ENCODE measurements around the gene KMT2D.

Gene KMT2D

DNA sequence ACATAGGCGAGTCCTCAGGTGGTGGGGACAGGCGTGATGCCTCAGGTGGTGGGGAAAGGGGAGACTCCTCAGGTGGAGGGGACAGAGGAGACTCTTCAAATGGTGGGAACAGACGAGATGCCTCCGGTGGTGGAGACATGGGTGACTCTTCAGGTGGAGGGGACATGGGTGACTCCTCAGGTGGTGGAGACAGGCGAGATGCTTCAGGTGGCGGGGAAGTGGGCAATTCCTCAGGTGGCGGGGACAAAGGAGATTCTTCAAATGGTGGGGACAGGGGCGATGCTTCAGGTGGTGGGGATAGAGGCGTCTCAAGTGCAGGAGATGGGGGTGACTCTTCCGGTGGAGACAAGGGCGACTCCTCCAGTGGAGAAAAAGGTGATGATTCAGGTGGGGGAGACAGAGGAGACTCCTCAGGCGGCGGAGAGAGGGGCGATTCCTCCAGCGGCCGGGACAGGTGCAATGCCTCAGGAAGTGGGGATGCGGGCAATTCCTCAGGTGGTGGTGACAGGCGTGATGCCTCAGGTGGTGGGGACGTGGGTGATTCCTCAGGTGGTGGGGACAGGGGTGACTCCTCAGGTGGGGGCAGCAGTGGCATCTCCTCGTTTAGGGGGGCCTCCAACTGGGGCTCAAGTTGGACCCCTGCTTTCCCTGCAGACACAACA is 8.7 kb downstream of the KMT2D start:
- no peak for DNase-seq

DNA sequence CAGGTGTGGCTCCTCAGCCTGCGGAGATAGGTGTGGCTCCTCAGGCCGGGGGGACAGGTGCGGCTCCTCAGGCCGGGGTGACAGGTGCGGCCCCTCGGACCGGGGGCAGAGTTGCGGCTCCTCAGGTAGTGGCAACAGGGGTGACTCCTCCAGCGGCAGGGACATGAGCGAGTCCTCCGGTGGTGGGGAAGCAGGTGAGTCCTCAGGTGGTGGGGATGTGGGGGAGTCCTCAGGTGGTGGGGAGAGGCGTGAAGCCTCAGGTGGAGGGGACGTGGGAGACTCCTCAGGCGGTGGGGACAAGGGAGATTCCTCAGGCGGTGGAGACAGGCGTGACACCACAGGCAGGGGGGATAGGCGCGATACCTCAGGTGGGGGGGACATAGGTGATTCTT is 9.2 kb downstream of the KMT2D start:
- no peak for DNase-seq

GRCh38 chr12:49050507-49051372 is 9.9 kb downstream of the KMT2D start:
- DNase-seq: no peak

DNA sequence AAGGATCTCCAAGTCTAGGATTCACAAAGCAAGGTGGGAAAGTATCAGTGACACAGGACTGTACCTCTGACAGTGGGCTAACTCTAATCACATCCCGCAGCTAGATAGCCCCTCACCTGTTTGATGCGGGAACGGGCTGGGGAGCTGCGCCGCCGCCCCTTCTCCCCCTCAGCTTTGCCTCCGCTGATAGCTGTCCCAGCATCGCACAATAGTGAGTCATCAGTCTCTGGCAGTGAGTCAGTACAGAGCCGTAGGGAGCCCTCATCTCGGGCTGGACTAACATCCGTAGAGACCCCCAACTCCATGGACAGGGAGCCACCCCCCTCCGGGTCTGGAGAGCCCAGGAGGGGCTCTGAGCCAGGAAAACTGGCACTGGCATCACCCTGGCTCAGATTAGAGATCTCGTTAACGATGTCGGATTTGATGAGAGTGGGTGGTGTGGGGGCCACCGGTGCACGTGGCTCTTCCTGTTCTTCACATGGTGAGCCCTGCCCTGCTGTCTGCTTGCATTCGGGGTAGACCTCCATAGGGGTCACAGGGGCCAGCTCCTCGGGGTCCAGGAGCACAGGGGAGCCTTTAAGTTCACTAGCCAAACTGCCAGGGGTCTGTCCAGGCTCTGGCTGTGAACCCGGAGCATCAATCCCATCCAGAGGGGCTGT is 10.9 kb downstream of the KMT2D start:
- no peak for DNase-seq

GRCh38 chr12:49048953-49049352 is 11.6 kb downstream of the KMT2D start:
- DNase-seq: no peak

DNA sequence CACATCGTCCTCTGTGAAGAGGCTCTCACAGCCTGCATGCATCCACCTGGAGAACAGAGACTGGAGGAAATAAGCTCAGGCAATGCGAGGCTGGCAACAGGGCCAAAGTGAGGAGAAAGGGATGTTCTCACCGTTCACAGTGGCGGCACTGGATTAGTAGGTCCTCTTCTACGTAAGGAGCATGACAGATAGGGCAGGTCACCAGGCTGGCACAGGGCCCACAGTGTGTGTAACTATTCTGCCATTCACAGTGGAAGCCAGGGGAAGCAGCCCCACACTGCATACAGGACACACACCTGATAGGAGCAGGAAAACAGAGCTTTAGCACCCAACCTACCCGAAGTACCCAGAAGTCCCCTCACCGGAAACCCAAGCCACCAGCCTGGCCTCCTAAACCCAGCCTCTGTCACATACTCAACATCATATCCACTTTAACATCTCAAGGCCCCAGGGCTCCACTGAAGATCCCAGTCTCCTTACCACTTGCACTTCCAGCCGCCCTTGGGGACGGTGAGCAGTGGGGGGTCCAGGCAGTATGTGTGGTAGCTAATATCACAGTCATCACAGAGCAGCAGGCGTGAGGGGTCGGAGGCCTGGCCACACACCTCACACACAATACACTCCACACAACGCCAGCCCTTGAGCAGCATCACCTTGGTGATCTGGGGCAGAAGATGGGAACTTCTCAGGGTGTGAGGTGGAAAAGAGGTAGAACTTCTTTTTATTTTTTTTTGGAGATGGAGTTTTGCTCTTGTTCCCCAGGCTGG is 14.3 kb downstream of the KMT2D start:
- DNase-seq: no peak

GRCh38 chr12:49044660-49045059 is 15.9 kb downstream of the KMT2D start:
- no peak for DNase-seq

DNA sequence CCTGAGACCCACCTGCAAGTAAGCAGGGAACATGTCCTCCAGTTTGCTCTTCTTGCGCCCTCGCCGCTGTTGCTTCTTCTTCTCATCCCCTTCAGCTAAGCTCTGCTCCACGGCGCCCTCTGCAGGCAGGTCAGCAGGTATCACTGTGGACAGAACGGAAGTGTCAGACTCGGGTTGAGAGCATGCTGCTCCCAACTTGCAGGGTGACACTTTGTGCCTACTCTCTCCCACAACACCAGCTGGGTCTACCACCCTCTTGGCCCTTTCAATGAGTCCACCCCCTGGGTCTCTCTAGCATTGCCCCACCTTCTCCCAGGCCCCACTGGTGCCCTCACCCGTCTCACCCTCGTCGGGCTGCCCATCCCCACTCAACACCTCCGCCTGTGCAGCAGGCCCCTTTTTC is 16.7 kb downstream of the KMT2D start:
- DNase-seq: peak; percentile 75

- DNase-seq: no peak
Measured at GRCh38 chr12:49043241-49043640, 17.4 kb downstream of the KMT2D start.

GRCh38 chr12:49041881-49042484 is 18.6 kb downstream of the KMT2D start:
- DNase-seq: no peak

DNA sequence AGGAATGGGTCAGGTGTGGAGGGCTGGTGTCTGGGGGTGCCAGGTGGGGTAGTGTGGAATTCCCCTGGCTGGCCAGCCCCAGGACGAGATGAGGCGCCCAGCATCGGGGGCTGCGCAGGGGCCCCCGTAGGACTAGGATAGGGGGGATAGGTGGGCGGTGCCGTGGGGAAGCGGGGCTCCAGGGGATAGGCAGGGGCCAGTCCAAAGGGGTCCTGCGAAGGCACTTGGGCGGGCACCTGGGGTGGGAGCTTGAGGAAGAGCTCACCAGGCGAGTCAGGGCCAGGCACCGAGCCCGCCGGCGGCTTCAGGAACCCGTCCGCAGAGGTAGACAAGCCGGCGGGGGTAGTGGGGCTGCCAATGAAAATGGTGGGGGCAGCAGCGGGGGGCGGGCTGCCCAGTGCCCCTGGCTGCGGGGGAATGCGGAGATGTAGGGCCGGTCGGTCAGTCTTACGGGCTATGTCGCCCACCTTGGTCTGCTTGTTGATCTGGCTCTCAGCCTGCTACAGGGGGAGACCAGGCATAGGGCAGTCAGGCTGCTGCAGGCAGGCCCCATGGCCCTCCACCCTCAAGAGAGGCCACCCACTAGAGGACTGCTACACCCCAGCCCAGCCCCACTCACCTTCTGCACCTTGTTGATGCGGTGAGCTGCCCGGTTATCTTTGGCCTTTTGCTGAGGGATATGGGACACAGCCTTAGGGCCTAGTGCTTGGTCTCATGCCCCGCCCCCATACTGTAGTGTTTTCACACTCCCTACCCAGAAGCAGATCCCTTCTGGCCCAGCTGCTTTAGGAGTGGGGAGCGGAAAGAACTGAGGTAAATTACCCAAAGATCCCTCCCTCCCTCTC is 19.3 kb downstream of the KMT2D start:
- DNase-seq: no peak

- no peak for DNase-seq
Measured at GRCh38 chr12:49040364-49040855, 20.2 kb downstream of the KMT2D start.

DNA sequence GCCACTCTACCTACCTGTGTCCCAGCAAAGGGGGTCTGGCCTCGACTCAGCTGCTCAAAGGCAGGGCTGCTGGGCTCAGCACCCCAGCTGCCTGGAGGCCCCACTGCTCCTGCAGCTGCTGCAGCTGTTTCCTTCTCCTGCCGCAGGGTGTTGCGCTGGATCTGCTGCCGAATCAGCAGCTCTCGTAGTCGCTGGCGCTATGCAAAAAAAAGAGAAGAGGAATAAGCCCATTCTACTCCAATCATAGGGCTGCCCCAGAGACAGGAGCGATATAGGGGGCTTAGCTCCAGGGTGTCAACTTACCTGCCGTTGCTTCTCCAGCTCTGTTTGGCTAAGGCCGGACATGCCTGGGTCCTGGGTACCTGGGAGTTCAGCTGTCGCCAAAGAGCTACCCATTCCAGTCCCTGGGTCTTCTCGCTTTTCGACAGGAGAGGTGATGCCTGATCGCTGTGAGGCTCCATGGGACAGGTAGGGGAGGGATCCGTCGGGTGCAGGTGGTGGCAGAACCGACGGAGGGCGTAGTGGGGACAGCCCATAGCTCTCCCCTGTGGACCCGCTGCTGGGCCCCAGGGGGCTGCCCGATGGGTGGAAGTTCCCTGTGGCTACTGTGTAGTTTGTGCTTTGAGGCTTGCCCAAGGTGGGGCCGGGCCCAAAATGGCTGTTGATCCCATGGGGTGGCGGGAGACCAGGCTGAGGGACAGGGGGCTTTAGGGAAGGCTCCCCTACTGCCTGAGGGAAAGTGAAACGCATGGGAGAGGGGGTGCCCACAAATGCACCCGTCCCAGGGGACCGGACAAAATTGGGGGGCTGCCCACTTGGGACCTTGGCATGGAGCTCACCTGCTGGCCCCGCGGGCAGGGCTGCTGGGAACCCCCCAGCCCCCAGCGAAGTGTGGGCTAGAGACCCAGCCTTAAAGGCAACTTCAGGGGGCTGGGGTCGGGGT is 20.9 kb downstream of the KMT2D start:
- no peak for DNase-seq

DNA sequence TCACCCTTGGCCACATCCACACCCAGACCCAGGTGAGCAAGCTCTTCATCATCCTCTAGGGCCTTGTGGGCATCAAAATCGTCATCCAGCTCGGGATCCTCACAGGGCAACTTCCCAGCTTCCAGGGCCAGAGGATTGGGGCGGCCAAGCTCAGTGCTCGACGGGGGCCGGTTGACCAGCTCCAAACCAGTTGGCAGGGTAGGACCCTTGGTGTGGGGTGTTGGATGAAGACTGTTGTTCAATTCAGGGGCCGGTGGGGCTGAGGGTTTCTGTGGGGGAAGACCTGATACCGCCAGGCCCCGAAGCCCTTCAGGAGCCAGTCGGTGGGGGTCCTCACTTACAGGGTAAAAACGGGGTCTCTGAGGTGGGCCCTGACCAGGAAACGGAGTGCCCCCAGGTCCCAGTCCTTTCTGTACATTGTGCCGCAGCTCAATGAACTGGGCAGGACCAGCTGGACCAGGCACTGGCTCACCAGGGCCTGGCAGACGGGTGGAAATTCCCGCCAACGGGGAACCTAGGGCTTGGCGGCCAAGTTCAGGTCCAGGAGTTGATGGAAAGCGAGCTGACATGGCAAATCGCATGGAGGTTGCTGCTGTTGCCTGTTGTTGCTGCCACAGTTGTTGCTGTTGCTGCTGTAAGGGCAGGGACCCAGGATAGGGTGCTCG is 22.2 kb downstream of the KMT2D start:
- DNase-seq: no peak

- no peak for DNase-seq
Measured at GRCh38 chr12:49037947-49038237, 22.7 kb downstream of the KMT2D start.

DNA sequence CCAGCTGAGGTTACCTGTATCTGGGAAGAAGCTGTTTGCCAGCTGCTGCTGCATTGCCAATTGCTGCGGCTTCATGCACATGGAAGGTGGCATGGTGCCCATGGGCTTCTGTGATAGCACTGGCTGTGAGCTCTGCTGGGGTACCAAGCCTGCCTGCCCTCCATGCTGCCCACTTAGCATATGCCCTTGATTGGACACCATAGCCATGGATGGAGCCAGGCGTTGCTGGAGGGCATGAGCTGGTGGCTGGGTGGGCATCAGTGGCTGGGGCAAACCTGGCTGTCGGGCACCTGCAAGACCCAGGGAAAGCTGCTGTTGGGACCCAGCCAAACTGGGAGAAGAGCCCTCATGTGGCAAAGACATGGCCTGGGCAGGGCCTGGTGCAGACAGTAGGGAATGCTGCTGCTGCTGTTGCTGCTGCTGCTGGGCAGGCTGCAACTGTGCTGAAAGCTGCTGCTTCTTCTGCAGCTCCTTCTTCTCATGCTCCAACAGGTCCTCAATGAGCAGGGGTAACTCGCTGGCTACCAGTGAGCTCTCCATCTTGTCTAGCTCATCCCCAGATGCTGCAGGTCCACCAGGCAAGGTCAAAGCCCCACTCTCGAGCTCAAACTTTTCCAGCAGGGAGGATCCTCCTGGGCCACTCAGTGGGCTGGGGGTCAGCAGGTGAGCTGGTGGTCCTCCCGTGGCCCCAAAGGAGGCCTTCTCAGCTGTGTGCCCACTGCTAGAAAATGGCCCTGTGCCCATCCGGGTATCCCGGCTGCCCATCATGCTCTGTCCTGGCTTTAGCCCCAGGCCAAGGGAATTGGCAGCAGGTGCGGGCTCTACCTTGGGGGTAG is 23.3 kb downstream of the KMT2D start:
- no peak for DNase-seq

GRCh38 chr12:49036029-49036428 is 24.6 kb downstream of the KMT2D start:
- DNase-seq: no peak

- DNase-seq: no peak
Measured at GRCh38 chr12:49034286-49034622, 26.3 kb downstream of the KMT2D start.

GRCh38 chr12:49033611-49034285 is 26.8 kb downstream of the KMT2D start:
- no peak for DNase-seq
